Activated effector memory CD4-positive, alpha-beta T cell treated with anti-CD3 and anti-CD28 coated beads, Interleukin-2, amount 50 U/mL, for 16 hours (primary cell): ENCODE data around the gene MAP3K8.
"Not testable (repeated sequence)": the region's sequence is repeated elsewhere in the genome, so short reads cannot be mapped to it uniquely, and the experiment has no call there.

Experiments used
- DNase-seq: peaks from one replicate; pipeline ENCODE4 v3.0.0-alpha.2; 2020

Gene MAP3K8

GRCh38 chr10:30423655-30424275 is 10.2 kb upstream of the MAP3K8 start:
- not testable (repeated sequence) for DNase-seq

GRCh38 chr10:30425336-30426075 is 8.5 kb upstream of the MAP3K8 start:
- DNase-seq, result no peak

GRCh38 chr10:30430544-30431298 is 3.3 kb upstream of the MAP3K8 start:
- DNase-seq, result no peak

- DNase-seq, result no peak
Observed at GRCh38 chr10:30431435-30431911, 2.5 kb upstream of the MAP3K8 start.

GRCh38 chr10:30432622-30433305 is 1.2 kb upstream of the MAP3K8 start:
- DNase-seq, result no peak

- peak; percentile 82 for DNase-seq
Observed at GRCh38 chr10:30433306-30433729, 666 bp upstream of the MAP3K8 start.

- DNase-seq, result peak; percentile 89
Observed at GRCh38 chr10:30434273-30435072, 489 bp downstream of the MAP3K8 start.

GRCh38 chr10:30435073-30435422 is 1.1 kb downstream of the MAP3K8 start:
- no peak for DNase-seq

GRCh38 chr10:30435499-30436167 is 1.6 kb downstream of the MAP3K8 start:
- not testable (repeated sequence) for DNase-seq

GRCh38 chr10:30436191-30436611 is 2.2 kb downstream of the MAP3K8 start:
- no peak for DNase-seq

- no peak for DNase-seq
Observed at GRCh38 chr10:30436671-30437030, 2.7 kb downstream of the MAP3K8 start.

GRCh38 chr10:30437031-30437841 is 3.3 kb downstream of the MAP3K8 start:
- peak; percentile 72 for DNase-seq

GRCh38 chr10:30438021-30438850 is 4.3 kb downstream of the MAP3K8 start:
- no peak for DNase-seq

- DNase-seq, result no peak
Observed at GRCh38 chr10:30439931-30440330, 5.9 kb downstream of the MAP3K8 start.

- no peak for DNase-seq
Observed at GRCh38 chr10:30442019-30442606, 8.1 kb downstream of the MAP3K8 start.

- no peak for DNase-seq
Observed at GRCh38 chr10:30443049-30443448, 9.1 kb downstream of the MAP3K8 start.

GRCh38 chr10:30445711-30446110 is 11.7 kb downstream of the MAP3K8 start:
- no peak for DNase-seq

GRCh38 chr10:30447125-30447799 is 13.3 kb downstream of the MAP3K8 start:
- no peak for DNase-seq

- DNase-seq, result no peak
Observed at GRCh38 chr10:30448092-30448491, 14.1 kb downstream of the MAP3K8 start.
